NCI-H526 treated with DMSO at 0.1 percent for 48 hours (cell line): ENCODE results near the gene P4HB.

ENCODE experiments used
- DNase-seq: peaks from one replicate; lab custom pipeline; 2025; lab: John Stamatoyannopoulos, UW

The P4HB gene

GRCh38 chr17:81898029-81898866 is 37.9 kb upstream of the P4HB start:
- DNase-seq: no peak

- no peak for DNase-seq
Measured at GRCh38 chr17:81895400-81895799, 35.1 kb upstream of the P4HB start.

GRCh38 chr17:81891303-81891552 is 30.9 kb upstream of the P4HB start:
- DNase-seq: no peak

DNA sequence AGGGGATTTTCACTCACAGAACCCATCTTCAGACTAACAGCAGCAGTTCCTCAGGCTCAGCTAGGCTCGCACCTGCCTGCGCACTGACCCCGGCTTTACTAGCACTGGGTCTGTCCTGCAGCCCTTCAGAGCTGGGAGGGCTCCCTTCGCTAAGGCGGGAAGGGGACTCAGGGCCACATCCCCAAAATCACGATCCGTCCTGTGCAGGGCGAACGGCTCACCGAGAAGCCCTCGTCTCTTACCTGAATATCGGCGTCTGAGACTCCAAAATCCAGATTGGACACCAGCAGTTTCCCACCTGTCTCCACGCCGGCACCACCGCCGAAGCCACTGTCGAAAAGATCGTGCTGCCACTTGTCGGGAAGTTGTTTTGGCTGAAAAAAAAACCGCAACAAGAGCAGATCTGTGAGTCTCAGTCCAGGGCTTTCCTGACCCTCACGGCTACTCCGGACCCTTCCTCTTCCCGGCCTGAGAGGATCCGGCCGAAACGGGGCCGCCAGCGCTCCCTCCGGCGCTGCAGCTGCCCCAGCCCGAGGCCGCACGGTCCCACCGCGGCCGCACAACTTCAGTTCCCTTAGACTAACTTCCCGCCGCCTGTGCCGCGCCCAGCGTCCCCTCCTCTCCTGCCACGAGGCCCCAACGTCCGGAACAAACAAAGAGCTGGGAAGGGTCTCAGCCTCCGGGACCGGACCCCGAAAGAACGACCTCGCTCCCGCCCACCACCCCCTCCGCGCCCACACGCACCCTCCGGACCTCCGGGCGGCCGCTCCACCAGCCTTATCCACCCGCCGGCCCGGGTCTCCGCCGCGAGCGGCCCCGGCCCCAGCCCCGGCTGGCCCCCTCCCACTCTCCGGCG is 30.3 kb upstream of the P4HB start:
- DNase-seq: no peak

GRCh38 chr17:81889602-81890001 is 29.3 kb upstream of the P4HB start:
- DNase-seq: no peak

DNA sequence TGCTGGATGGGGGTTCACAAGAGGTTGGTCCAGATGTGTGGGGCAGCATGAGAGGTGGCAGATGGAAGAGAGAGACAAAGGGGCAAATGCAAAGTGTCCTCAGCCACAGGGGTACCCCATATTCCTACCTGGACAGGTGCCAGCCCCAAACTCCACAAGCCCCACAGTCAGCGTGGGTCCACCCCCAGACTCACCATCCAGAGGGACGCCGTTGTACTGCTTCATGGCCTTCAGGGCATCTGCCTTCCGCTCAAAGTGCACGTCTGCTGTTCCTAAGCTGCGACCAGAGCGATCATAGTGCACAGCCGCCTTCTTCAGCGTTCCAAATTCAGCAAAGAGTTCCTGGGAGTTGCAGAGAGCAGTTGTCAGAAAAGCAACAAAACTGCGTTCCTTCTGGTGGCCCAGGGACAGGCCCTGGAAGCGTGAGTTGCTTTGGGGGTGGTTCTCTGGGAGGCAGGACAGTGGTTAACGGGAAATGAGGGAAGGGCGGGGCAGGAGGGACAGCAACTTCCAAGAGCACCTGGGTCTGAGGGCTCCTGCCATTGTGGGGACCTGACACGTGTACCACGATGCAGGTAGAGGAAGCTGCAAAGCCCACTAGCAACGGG is 28.8 kb upstream of the P4HB start:
- no peak for DNase-seq

DNA sequence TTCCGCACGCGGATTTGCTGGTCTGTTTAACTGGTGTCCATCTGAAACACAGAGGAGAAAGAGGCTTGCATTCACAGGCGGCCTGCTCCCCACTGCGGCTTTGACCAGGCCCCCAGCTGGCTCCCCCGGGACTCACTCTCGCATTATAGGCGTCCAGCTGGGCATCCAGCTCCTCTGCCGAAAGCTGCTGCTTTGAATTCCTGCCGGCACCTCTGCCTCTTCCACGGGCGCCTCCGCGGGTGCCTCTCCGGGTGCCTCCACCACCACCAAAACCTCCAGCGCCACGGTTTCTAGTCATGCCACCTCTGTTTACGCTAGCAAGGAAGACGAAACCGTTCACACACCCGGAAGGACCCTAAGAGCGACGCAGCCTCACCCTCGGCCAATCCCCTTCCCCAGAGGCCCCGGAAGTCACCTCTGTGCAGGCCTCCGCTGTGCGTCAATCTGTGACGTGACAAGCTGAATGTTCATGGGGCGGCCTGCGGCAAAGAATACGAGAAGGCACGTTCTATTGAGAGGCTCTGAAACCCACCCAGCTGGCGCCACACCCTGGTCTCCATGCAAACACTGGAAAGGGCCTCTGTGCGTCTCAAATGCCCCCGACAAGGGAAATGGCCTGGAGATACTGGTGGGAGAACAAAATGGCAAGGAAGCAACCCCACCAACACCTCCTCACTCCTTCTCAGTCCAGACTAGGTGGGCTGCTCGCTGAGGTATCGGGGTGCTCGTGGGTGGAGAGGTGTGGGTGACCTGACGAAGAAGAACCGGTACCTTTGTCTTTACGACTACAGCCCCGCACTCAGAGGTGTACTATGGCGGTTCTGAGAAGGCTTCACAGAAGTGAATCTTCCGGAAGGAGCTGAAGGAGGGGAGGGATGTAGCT is 28.0 kb upstream of the P4HB start:
- DNase-seq: no peak

GRCh38 chr17:81885869-81886548 is 25.7 kb upstream of the P4HB start:
- DNase-seq: no peak

GRCh38 chr17:81885454-81885853 is 25.1 kb upstream of the P4HB start:
- no peak for DNase-seq

DNA sequence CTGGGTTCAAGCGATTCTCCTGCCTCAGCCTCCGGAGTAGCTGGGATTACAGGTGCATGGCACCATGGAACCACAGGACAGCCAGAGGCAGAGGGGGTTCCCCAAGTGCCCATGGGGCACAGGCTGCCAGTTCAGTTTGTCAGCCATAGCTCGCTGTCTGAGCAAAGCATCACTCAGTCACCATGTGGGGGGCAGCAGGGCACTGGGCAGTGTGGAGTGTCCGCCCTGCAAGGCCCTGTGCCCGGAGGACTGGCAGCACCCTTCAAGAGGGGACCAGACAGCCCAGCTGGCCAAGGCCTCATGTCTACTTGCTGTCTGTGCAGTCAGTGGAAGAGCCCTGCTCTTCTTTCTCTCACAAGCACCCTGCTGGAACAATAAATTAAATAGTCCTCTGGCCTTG is 24.6 kb upstream of the P4HB start:
- DNase-seq: no peak

DNA sequence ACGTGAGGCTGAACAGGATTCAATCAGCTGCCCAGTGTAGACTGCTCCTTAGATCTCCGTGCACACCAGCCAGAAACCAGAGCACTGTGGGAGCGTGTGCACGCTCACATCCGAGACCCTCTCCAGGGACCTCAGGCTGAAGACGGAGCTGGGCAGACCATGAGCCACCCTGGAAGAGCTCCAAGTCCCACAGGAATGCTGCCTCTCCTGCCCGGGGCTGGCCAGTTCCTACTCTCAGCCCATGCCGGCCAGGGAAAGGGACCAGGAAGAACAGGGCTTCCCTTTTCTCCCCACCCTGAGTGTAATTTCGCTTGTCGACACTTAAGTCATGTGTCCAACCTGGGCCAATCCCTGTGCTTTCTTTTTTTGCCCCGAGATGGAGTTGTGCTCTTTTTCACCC is 24.2 kb upstream of the P4HB start:
- no peak for DNase-seq

GRCh38 chr17:81879121-81879520 is 18.8 kb upstream of the P4HB start:
- DNase-seq: no peak

- DNase-seq: no peak
Measured at GRCh38 chr17:81878294-81878693, 18.0 kb upstream of the P4HB start.

GRCh38 chr17:81877569-81877968 is 17.2 kb upstream of the P4HB start:
- DNase-seq: no peak

DNA sequence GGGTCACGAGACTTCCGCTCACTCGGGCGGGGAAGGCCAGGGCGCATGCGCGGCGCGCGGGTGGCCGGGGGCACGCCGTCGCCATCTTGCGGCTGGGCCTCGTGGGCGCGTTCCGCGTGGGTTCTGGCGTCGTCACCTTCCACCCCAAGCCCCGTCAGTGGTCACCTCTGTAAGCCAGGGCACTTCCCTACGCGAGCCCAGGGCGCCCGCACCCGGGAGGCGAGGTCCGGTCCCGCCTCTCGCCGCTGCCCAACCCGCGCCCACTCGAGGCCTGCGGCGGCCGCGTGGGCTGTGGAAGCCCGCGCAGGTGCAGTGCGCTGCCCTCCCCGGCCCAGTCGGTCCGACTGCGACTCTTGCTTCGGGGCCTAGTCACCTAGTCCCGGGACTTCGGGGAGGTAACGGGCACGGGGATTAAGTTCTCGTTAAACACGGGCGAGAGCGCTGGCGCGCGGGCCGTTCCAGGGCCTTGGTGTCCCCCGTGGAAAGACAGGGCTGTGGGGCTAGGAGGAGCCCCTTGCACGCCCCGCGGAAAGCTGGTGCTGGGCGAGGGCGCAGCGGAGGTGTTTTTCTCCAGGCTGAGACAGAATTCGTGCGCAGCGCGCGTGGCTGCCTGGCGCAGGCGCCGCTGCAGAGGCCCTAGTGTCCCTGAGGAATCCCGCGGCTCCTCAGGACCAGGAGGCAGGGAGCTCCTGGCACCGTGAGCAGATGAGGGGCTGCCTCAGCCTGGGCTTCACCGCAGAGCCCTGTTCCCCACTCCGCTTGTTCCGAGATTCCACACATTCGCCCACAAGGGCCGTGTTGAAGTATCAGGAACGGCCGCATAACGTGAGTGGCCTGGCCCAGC is 11.3 kb upstream of the P4HB start:
- peak; percentile 67 for DNase-seq

GRCh38 chr17:81870981-81871386 is 10.6 kb upstream of the P4HB start, which contains the start of gene ARHGDIA:
Gene ARHGDIA, minus strand, starts transcription at chr17:81871337. Its CDS starts 1,407 bp downstream, at chr17:81869930.
- no peak for DNase-seq

- DNase-seq: no peak
Measured at GRCh38 chr17:81870131-81870980, 10.0 kb upstream of the P4HB start.

GRCh38 chr17:81869221-81870130 is 9.1 kb upstream of the P4HB start:
- DNase-seq: peak; percentile 53
